ENCODE results near the gene HS3ST5. TPM values are rescaled to one million over a fixed set of nuclear protein-coding genes. Genes with fewer than 3 reads are reported as not detected.
"Not testable (repeated sequence)": the region's sequence is repeated elsewhere in the genome, so short reads cannot be mapped to it uniquely, and the experiment has no call there.

Gene HS3ST5
- total and polyA plus RNA-seq, 2 donors from 2014 or later: 0.09 TPM; not detected in 1

GRCh38 chr6:114080891-114081510, 261.8 kb downstream of the HS3ST5 start:
- FAIRE-seq (no peak), DNase-seq (no peak)
- Histone ChIP-seq H3K9me3 (ENCODE audit: control insufficient read depth in 2 of 3, insufficient read depth in 1 of 3, low read length in 3 of 3) (no peaks in the 10 kb centered on the region), H3K4me1 (ENCODE audit: control insufficient read depth in 2 of 3, insufficient read depth in 2 of 3, low read depth in 1 of 3, low read length in 3 of 3) (no peaks in the 10 kb centered on the region), H3K27me3 (ENCODE audit: control insufficient read depth, insufficient read depth, low read length) (no peaks in the 10 kb centered on the region), H3K9ac (ENCODE audit: low read length in 3 of 3) (no peak overlapping the region), H3K27ac (ENCODE audit: low read depth in 2 of 2, low read length in 2 of 2) (no peak overlapping the region), H3K36me3 (ENCODE audit: control insufficient read depth in 2 of 3, insufficient read depth in 3 of 3, low read length in 3 of 3) (no peaks in the 10 kb centered on the region), H3K4me3 (ENCODE audit: low read length in 3 of 3) (no peak overlapping the region)
- intact Hi-C loops (cut with DNase I): no loop called here
- TF ChIP-seq, protein P1, sequence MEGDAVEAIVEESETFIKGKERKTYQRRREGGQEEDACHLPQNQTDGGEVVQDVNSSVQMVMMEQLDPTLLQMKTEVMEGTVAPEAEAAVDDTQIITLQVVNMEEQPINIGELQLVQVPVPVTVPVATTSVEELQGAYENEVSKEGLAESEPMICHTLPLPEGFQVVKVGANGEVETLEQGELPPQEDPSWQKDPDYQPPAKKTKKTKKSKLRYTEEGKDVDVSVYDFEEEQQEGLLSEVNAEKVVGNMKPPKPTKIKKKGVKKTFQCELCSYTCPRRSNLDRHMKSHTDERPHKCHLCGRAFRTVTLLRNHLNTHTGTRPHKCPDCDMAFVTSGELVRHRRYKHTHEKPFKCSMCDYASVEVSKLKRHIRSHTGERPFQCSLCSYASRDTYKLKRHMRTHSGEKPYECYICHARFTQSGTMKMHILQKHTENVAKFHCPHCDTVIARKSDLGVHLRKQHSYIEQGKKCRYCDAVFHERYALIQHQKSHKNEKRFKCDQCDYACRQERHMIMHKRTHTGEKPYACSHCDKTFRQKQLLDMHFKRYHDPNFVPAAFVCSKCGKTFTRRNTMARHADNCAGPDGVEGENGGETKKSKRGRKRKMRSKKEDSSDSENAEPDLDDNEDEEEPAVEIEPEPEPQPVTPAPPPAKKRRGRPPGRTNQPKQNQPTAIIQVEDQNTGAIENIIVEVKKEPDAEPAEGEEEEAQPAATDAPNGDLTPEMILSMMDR (IDR thresholded peaks at IDR 0.05; ENCODE audit: borderline replicate concordance, extremely low read depth, insufficient read depth): no peak

DNA sequence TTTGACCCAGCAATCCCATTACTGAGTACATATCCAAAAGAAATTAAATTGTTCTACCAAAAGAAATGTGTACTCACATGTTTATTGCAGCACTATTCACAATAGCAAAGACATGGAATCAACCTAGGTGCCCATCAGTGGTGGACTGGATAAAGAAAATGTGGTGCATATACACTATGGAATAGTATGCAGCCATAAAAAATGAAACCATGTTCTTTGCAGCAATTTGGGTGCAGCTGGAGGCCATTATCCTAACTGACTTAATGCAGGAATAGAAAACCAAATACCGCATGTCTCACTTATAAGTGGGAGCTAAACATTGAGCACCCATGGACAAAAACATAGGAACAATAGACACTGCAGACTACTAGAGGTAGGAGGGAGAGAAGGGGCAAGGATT, 262.4 kb downstream of the HS3ST5 start:
- DNase-seq; intact Hi-C loops (cut with DNase I); H3K4me1 ChIP-seq (ENCODE audit: control insufficient read depth in 2 of 3, insufficient read depth in 2 of 3, low read depth in 1 of 3, low read length in 3 of 3); H3K27me3 ChIP-seq (ENCODE audit: control insufficient read depth, insufficient read depth, low read length); FAIRE-seq; H3K36me3 ChIP-seq (ENCODE audit: control insufficient read depth in 2 of 3, insufficient read depth in 3 of 3, low read length in 3 of 3); H3K4me3 ChIP-seq (ENCODE audit: low read length in 3 of 3); H3K9me3 ChIP-seq (ENCODE audit: control insufficient read depth in 2 of 3, insufficient read depth in 1 of 3, low read length in 3 of 3); H3K9ac ChIP-seq (ENCODE audit: low read length in 3 of 3); H3K27ac ChIP-seq (ENCODE audit: low read depth in 2 of 2, low read length in 2 of 2): not testable (repeated sequence)

DNA sequence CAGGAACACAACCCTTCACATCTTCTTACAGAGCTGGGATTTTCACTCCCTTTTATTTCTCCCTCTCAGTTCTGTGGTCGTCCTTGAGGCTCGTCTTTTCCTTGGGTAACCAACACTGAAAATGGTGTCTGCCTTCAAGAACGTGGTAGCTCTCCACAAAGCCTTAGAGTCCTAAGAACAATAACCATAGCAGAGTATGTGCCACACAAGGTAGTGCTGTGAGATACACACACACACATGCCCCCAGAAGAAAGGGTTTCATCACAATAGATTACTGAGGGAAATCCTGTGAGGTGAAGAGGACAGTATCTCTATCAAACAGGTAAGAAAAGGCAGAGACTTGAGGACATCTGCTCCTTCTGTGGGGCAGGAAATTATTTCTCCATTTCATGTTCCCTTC, 267.0 kb downstream of the HS3ST5 start:
- H3K36me3 ChIP-seq (ENCODE audit: control insufficient read depth in 2 of 3, insufficient read depth in 3 of 3, low read length in 3 of 3): no peaks in the 10 kb centered on the region
- TF ChIP-seq, protein P1 (IDR thresholded peaks at IDR 0.05; ENCODE audit: borderline replicate concordance, extremely low read depth, insufficient read depth): no peak
- FAIRE-seq (no peak), DNase-seq (no peak)
- intact Hi-C loops (cut with DNase I): no loop called here
- no peak overlapping the region for H3K27ac ChIP-seq (ENCODE audit: low read depth in 2 of 2, low read length in 2 of 2)
- no peaks in the 10 kb centered on the region for H3K27me3 ChIP-seq (ENCODE audit: control insufficient read depth, insufficient read depth, low read length)
- H3K9me3 ChIP-seq (ENCODE audit: control insufficient read depth in 2 of 3, insufficient read depth in 1 of 3, low read length in 3 of 3): no peaks in the 10 kb centered on the region
- no peaks in the 10 kb centered on the region for H3K4me1 ChIP-seq (ENCODE audit: control insufficient read depth in 2 of 3, insufficient read depth in 2 of 3, low read depth in 1 of 3, low read length in 3 of 3)
- H3K4me3 ChIP-seq (ENCODE audit: low read length in 3 of 3): no peak overlapping the region
- no peak overlapping the region for H3K9ac ChIP-seq (ENCODE audit: low read length in 3 of 3)

DNA sequence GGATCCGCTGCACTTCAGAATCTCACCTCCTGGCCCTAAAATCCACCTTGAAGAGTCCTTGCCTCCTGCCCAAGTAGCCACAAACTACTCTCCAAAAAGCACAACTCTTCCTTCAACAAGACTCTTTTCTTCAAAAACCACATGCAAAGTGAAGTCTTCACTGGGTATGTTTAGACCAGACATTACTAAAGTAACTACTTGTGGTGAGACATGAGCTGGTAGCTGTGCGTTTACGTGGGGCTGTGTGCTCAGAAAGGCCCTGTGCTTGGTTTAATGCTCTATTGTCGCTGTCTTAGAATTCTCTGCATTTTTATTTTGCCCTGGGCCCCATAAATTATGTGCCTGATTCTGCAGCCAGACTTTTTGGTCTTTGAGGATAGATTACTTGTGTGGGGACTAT, 267.5 kb downstream of the HS3ST5 start:
- DNase-seq (no peak), FAIRE-seq (no peak)
- no peak overlapping the region for H3K9ac ChIP-seq (ENCODE audit: low read length in 3 of 3)
- no peaks in the 10 kb centered on the region for H3K4me1 ChIP-seq (ENCODE audit: control insufficient read depth in 2 of 3, insufficient read depth in 2 of 3, low read depth in 1 of 3, low read length in 3 of 3)
- H3K4me3 ChIP-seq (ENCODE audit: low read length in 3 of 3): no peak overlapping the region
- no peaks in the 10 kb centered on the region for H3K27me3 ChIP-seq (ENCODE audit: control insufficient read depth, insufficient read depth, low read length)
- no peaks in the 10 kb centered on the region for H3K36me3 ChIP-seq (ENCODE audit: control insufficient read depth in 2 of 3, insufficient read depth in 3 of 3, low read length in 3 of 3)
- H3K9me3 ChIP-seq (ENCODE audit: control insufficient read depth in 2 of 3, insufficient read depth in 1 of 3, low read length in 3 of 3): no peaks in the 10 kb centered on the region
- no peak overlapping the region for H3K27ac ChIP-seq (ENCODE audit: low read depth in 2 of 2, low read length in 2 of 2)
- intact Hi-C loops (cut with DNase I): no loop called here
- TF ChIP-seq, protein P1 (IDR thresholded peaks at IDR 0.05; ENCODE audit: borderline replicate concordance, extremely low read depth, insufficient read depth): no peak
